HepG2 (cell line): ENCODE data around the gene AJUBA. TPM values are rescaled to one million over a fixed set of nuclear protein-coding genes. Genes with fewer than 3 reads are reported as not detected.

Experiments used
- BRCA1 ChIP-seq: sonication (generic); formaldehyde crosslinking; IDR thresholded peaks from 2 replicates; pipeline ENCODE4 v1.4.0; 2020; ENCODE audit warnings: missing genetic modification reagents
- FIP1L1 ChIP-seq: fragments of 200-400 bp; formaldehyde crosslinking; IDR thresholded peaks from 2 replicates; pipeline ENCODE4 v1.6.1; 2018; ENCODE audit warnings: low read depth, mild to moderate bottlenecking, low read length, moderate library complexity, borderline replicate concordance; ENCODE audit not compliant: insufficient read depth
- GATAD2A ChIP-seq: IDR thresholded peaks from 2 replicates; pipeline ENCODE4 v1.6.1; 2016
- GLI4 ChIP-seq: sonication (generic); formaldehyde crosslinking; IDR thresholded peaks from 2 replicates; pipeline ENCODE4 v1.5.1; 2020; ENCODE audit warnings: missing genetic modification reagents, mild to moderate bottlenecking, moderate library complexity, borderline replicate concordance
- HNF4G ChIP-seq, 2 experiments: sonication (generic) in 1 of 2; formaldehyde crosslinking in 1 of 2; IDR thresholded peaks; 2 replicates each; pipeline versions ENCODE4 v1.4.0 to v1.6.1; 2011 to 2020; ENCODE audit warnings: borderline replicate concordance in 2 of 2, low read depth in 2 of 2, mild to moderate bottlenecking in 2 of 2, low read length in 1 of 2, missing genetic modification reagents in 1 of 2, moderate library complexity in 1 of 2
- IKZF4 ChIP-seq: sonication (generic); formaldehyde crosslinking; IDR thresholded peaks from 2 replicates; pipeline ENCODE4 v1.5.1; 2020; ENCODE audit warnings: borderline replicate concordance, mild to moderate bottlenecking, low read depth, missing genetic modification reagents; ENCODE audit errors: not compliant biosample characterization
- MAFK ChIP-seq, 2 experiments: IDR thresholded peaks in 1 of 2; conservative IDR thresholded peaks in 1 of 2; 2 replicates each; pipeline ENCODE4 v1.6.1; 2011; ENCODE audit warnings: improper control_type of control experiment in 2 of 2, low read length in 2 of 2
- NKX3-1 ChIP-seq: sonication (generic); formaldehyde crosslinking; IDR thresholded peaks from 2 replicates; pipeline ENCODE4 v1.5.0; 2020; ENCODE audit warnings: missing genetic modification reagents
- PCBP1 ChIP-seq: fragments of 200-400 bp; formaldehyde crosslinking; IDR thresholded peaks from 2 replicates; pipeline ENCODE4 v1.6.1; 2017; ENCODE audit warnings: mild to moderate bottlenecking, low read depth, low read length, borderline replicate concordance
- SNRNP70 ChIP-seq: fragments of 200-400 bp; formaldehyde crosslinking; IDR thresholded peaks from 2 replicates; pipeline ENCODE4 v1.6.1; 2017; ENCODE audit warnings: mild to moderate bottlenecking, low read depth, low read length, moderate library complexity
- ZFP37 ChIP-seq: sonication (generic); formaldehyde crosslinking; IDR thresholded peaks from 2 replicates; pipeline ENCODE4 v1.4.0; 2020; ENCODE audit warnings: missing genetic modification reagents, borderline replicate concordance
- ZFX ChIP-seq: sonication (generic); formaldehyde crosslinking; IDR thresholded peaks from 2 replicates; pipeline ENCODE4 v1.4.0; 2020; ENCODE audit warnings: mild to moderate bottlenecking, low read depth, missing genetic modification reagents, moderate library complexity
- ZNF282 ChIP-seq: fragments of 450-650 bp; IDR thresholded peaks from 2 replicates; pipeline ENCODE4 v1.6.1; 2018; ENCODE audit not compliant: partially characterized antibody
- ZNF333 ChIP-seq: sonication (generic); formaldehyde crosslinking; IDR thresholded peaks from 2 replicates; pipeline ENCODE4 v1.4.0; 2020; ENCODE audit warnings: mild to moderate bottlenecking, missing genetic modification reagents, borderline replicate concordance
- ZNF34 ChIP-seq: sonication (generic); formaldehyde crosslinking; IDR thresholded peaks from 2 replicates; pipeline ENCODE4 v1.4.0; 2020; ENCODE audit warnings: mild to moderate bottlenecking, missing genetic modification reagents, borderline replicate concordance
- ZNF430 ChIP-seq: sonication (generic); formaldehyde crosslinking; IDR thresholded peaks from 2 replicates; pipeline ENCODE4 v1.9.0; 2021; ENCODE audit warnings: mild to moderate bottlenecking, missing genetic modification reagents
- ZNF660 ChIP-seq: sonication (generic); formaldehyde crosslinking; IDR thresholded peaks from 2 replicates; pipeline ENCODE4 v1.5.1; 2020; ENCODE audit warnings: mild to moderate bottlenecking, low read depth, missing genetic modification reagents, borderline replicate concordance
- ZNF788 ChIP-seq: sonication (generic); formaldehyde crosslinking; IDR thresholded peaks from 2 replicates; pipeline ENCODE4 v1.5.0; 2020; ENCODE audit warnings: mild to moderate bottlenecking, missing genetic modification reagents, borderline replicate concordance
- ZSCAN20 ChIP-seq: sonication (generic); formaldehyde crosslinking; IDR thresholded peaks from 2 replicates; pipeline ENCODE4 v1.4.0; 2020; ENCODE audit warnings: missing genetic modification reagents, mild to moderate bottlenecking, borderline replicate concordance
- polyA plus RNA-seq, 8 experiments: library from polyadenylated mRNA; depleted of rRNA in 3 of 8; stranded (reverse) in 7 of 8; unstranded in 1 of 8; fragments of >200 nt; fragmentation: Illumina TruSeq in 4 of 8; extraction: Trizol in 4 of 8; gene quantifications; 2 replicates each; pipeline versions ENCODE4 v1.2.1 to v1.2.3, GENCODE V29; 2011 to 2016; ENCODE audit warnings: low read depth in 4 of 8, missing spikeins in 1 of 8, mixed read lengths in 1 of 8; ENCODE audit not compliant: insufficient read depth in 1 of 8
- total RNA-seq, 5 experiments: library from RNA; depleted of rRNA; stranded (reverse); fragments of >200 nt; fragmentation: Illumina TruSeq; extraction: Trizol; gene quantifications; 2 replicates each; pipeline ENCODE4 v1.2.3, GENCODE V29; 2016; ENCODE audit warnings: low read depth in 1 of 5
- TF ChIP-seq, protein P1 (sequence below): sonication (generic); formaldehyde crosslinking; IDR thresholded peaks from 2 replicates; pipeline ENCODE4 v1.4.0; 2020; ENCODE audit warnings: missing genetic modification reagents
- TF ChIP-seq, protein P2 (sequence below): sonication (generic); formaldehyde crosslinking; IDR thresholded peaks from 2 replicates; pipeline ENCODE4 v1.5.0; 2020; ENCODE audit warnings: missing genetic modification reagents, mild to moderate bottlenecking, borderline replicate concordance
- TF ChIP-seq, protein P3 (sequence below): sonication (generic); formaldehyde crosslinking; IDR thresholded peaks from 2 replicates; pipeline ENCODE4 v1.4.0; 2020; ENCODE audit warnings: missing genetic modification reagents

The AJUBA gene
- total and polyA plus RNA-seq, 2 of the 13 experiments (the other 11 are each of a cell fraction or from before 2014, with no cell fraction given): 157 to 241 TPM

DNA sequence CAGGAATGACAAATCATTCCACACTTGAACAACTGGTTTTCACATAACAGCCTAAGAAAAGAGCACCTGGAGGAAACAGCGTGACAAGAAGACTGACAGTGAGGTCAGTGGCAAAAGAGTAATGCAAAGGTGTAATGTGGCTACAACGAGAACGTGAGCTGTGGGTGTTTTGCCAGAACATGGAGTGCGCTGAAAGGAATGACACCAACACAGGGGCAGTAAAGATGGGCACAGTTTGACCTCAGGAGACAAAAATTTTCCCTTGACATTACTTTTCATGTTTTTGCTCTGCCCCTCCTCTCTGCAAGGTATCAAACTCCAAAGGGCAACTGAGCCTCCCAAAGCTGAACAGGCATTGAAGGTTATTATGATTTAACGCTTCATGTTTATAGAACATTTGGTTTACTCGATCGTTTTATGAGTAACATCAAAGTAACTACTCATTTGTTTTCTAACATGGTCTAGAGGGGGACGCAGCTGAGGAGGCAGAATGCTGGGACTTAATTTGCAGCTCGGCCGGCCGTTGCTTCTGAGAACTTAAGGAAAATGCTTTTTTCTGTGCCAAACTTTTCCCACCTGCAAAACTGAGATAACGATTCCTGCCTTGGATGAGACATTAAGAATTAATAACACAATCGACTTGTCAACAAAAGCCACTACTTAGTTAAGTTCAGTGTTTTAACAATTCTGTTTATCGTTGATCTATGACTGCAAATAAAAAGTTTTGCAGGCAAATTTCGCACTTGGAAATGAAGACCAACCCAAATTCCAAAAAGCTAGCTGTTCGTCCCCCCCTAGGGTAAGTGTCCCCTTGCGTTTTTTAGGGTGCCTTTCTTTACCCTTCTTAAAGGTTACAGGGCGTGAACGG is 26.4 kb downstream of the AJUBA start (continued):
- TF ChIP-seq ZSCAN20 (no peak), IKZF4 (CRISPR knock-in tag) (no peak), ZNF282 (no peak), MAFK (conservative IDR thresholded peaks at IDR 0.05 in 1 of 2, IDR thresholded peaks at IDR 0.05 in 1 of 2; ENCODE audit: low read length in 2 of 2) (no peak), GLI4 (CRISPR knock-in tag) (0 out of 2 replicates have a peak, but pooled peaks have one; percentile 19), ZNF788 (CRISPR knock-in tag) (no peak), ZFP37 (CRISPR knock-in tag) (no peak), PCBP1 (no peak), NKX3-1 (CRISPR knock-in tag) (no peak), ZNF333 (no peak), ZNF660 (no peak), ZNF430 (CRISPR knock-in tag) (no peak; the same call in 1 of the 2 replicates), ZNF34 (CRISPR knock-in tag) (0 out of 2 replicates have a peak, but pooled peaks have one; percentile 16), FIP1L1 (no peak), BRCA1 (CRISPR knock-in tag) (no peak), SNRNP70 (no peak), GATAD2A (CRISPR knock-in tag) (no peak), HNF4G (IDR thresholded peaks at IDR 0.05; ENCODE audit: borderline replicate concordance, low read depth, low read length) (peak; percentile 84), HNF4G (CRISPR knock-in tag; IDR thresholded peaks at IDR 0.05; ENCODE audit: borderline replicate concordance, low read depth) (no peak; the same call in 1 of the 2 replicates), ZFX (CRISPR knock-in tag) (no peak)
- TF ChIP-seq, protein P1, sequence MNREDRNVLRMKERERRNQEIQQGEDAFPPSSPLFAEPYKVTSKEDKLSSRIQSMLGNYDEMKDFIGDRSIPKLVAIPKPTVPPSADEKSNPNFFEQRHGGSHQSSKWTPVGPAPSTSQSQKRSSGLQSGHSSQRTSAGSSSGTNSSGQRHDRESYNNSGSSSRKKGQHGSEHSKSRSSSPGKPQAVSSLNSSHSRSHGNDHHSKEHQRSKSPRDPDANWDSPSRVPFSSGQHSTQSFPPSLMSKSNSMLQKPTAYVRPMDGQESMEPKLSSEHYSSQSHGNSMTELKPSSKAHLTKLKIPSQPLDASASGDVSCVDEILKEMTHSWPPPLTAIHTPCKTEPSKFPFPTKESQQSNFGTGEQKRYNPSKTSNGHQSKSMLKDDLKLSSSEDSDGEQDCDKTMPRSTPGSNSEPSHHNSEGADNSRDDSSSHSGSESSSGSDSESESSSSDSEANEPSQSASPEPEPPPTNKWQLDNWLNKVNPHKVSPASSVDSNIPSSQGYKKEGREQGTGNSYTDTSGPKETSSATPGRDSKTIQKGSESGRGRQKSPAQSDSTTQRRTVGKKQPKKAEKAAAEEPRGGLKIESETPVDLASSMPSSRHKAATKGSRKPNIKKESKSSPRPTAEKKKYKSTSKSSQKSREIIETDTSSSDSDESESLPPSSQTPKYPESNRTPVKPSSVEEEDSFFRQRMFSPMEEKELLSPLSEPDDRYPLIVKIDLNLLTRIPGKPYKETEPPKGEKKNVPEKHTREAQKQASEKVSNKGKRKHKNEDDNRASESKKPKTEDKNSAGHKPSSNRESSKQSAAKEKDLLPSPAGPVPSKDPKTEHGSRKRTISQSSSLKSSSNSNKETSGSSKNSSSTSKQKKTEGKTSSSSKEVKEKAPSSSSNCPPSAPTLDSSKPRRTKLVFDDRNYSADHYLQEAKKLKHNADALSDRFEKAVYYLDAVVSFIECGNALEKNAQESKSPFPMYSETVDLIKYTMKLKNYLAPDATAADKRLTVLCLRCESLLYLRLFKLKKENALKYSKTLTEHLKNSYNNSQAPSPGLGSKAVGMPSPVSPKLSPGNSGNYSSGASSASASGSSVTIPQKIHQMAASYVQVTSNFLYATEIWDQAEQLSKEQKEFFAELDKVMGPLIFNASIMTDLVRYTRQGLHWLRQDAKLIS: no peak
- TF ChIP-seq, protein P2, sequence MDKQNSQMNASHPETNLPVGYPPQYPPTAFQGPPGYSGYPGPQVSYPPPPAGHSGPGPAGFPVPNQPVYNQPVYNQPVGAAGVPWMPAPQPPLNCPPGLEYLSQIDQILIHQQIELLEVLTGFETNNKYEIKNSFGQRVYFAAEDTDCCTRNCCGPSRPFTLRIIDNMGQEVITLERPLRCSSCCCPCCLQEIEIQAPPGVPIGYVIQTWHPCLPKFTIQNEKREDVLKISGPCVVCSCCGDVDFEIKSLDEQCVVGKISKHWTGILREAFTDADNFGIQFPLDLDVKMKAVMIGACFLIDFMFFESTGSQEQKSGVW (CRISPR knock-in tag): 0 out of 2 replicates have a peak, but pooled peaks have one; percentile 82
- TF ChIP-seq, protein P3, sequence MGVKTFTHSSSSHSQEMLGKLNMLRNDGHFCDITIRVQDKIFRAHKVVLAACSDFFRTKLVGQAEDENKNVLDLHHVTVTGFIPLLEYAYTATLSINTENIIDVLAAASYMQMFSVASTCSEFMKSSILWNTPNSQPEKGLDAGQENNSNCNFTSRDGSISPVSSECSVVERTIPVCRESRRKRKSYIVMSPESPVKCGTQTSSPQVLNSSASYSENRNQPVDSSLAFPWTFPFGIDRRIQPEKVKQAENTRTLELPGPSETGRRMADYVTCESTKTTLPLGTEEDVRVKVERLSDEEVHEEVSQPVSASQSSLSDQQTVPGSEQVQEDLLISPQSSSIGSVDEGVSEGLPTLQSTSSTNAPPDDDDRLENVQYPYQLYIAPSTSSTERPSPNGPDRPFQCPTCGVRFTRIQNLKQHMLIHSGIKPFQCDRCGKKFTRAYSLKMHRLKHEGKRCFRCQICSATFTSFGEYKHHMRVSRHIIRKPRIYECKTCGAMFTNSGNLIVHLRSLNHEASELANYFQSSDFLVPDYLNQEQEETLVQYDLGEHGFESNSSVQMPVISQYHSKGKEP: no peak
